ENCODE results near the gene PPP1R7.
A peak's percentile ranks its signal among the peaks of the same experiment; 100 is the strongest.

PPP1R7 gene

GRCh38 chr2:241163601-241164118 lies 13.4 kb downstream of the PPP1R7 start:
- TF ChIP-seq CTCF (conservative IDR thresholded peaks at IDR 0.05; ENCODE audit: low read length): no peak
- no peak for DNase-seq (ENCODE audit: low read depth)

GRCh38 chr2:241168366-241168765 lies 18.1 kb downstream of the PPP1R7 start:
- H3K4me3 ChIP-seq (ENCODE audit: low read length): no peak overlapping the region
- no peak for DNase-seq (ENCODE audit: low read depth)
- no peak for TF ChIP-seq CTCF (conservative IDR thresholded peaks at IDR 0.05; ENCODE audit: low read length)

More at GRCh38 chr2:241163601-241164118, 13.4 kb downstream of the PPP1R7 start:
- no peak overlapping the region for H3K4me3 ChIP-seq (ENCODE audit: low read length)

- TF ChIP-seq CTCF (conservative IDR thresholded peaks at IDR 0.05; ENCODE audit: low read length): no peak
- H3K4me3 ChIP-seq (ENCODE audit: low read length): no peak overlapping the region
- DNase-seq (ENCODE audit: low read depth): no peak
Observed at GRCh38 chr2:241173557-241173956, 23.3 kb downstream of the PPP1R7 start.

- no peak overlapping the region for H3K4me3 ChIP-seq (ENCODE audit: low read length)
- TF ChIP-seq CTCF (conservative IDR thresholded peaks at IDR 0.05; ENCODE audit: low read length): no peak
- no peak for DNase-seq (ENCODE audit: low read depth)
Observed at GRCh38 chr2:241177526-241178334, 27.5 kb downstream of the PPP1R7 start.

GRCh38 chr2:241178961-241179360 lies 28.7 kb downstream of the PPP1R7 start:
- no peak for DNase-seq (ENCODE audit: low read depth)
- H3K4me3 ChIP-seq (ENCODE audit: low read length): no peak overlapping the region
- no peak for TF ChIP-seq CTCF (conservative IDR thresholded peaks at IDR 0.05; ENCODE audit: low read length)

GRCh38 chr2:241179899-241180298 lies 29.6 kb downstream of the PPP1R7 start:
- DNase-seq (ENCODE audit: low read depth): peak; percentile 43
- H3K4me3 ChIP-seq (ENCODE audit: low read length): no peak overlapping the region
- no peak for TF ChIP-seq CTCF (conservative IDR thresholded peaks at IDR 0.05; ENCODE audit: low read length)

- no peak for TF ChIP-seq CTCF (conservative IDR thresholded peaks at IDR 0.05; ENCODE audit: low read length)
- DNase-seq (ENCODE audit: low read depth): no peak
Observed at GRCh38 chr2:241180495-241180894, 30.2 kb downstream of the PPP1R7 start.

More at GRCh38 chr2:241180495-241180894, 30.2 kb downstream of the PPP1R7 start:
- no peak overlapping the region for H3K4me3 ChIP-seq (ENCODE audit: low read length)
